HL-60/S4 treated with phorbol 12-myristate 13-acetate at 8.2 ng/mL for 4 days and 3 days (cell line): ENCODE results near the gene CAMP.

Source experiments
- in situ Hi-C: fragments of 300-500 bp; cut with MboI; formaldehyde crosslinking; loops from 2 replicates; pipeline ENCODE4 v1.15.0; 2022; ENCODE audit warnings: low sequenced_read_pairs

Gene CAMP

GRCh38 chr3:48248095-48248850 is 25.0 kb downstream of the CAMP start:
- in situ Hi-C loops, result no loop called here

- in situ Hi-C loops, result loop anchor here (25.0 kb wide), 1 partner anchor 181 kb away; the partner anchor contains the start of genes ATRIP, CCDC51, PLXNB1 and TMA7
Observed at GRCh38 chr3:48256557-48256956, 33.3 kb downstream of the CAMP start.

- in situ Hi-C loops, result loop anchor here (25.0 kb wide), 1 partner anchor 179 kb away; the partner anchor contains the start of genes ATRIP, CCDC51, PLXNB1 and TMA7
Observed at GRCh38 chr3:48258530-48258929, 35.2 kb downstream of the CAMP start.

- in situ Hi-C loops, result loop anchor here (25.0 kb wide), 1 partner anchor 170 kb away; the partner anchor contains the start of genes ATRIP, CCDC51, PLXNB1 and TMA7
Observed at GRCh38 chr3:48267782-48268181, 44.5 kb downstream of the CAMP start.

GRCh38 chr3:48268381-48268935 is 45.2 kb downstream of the CAMP start:
- in situ Hi-C loops, result loop anchor here (25.0 kb wide), 1 partner anchor 169 kb away; the partner anchor contains the start of genes ATRIP, CCDC51, PLXNB1 and TMA7

GRCh38 chr3:48268936-48269561 is 45.8 kb downstream of the CAMP start:
- in situ Hi-C loops, result loop anchor here (25.0 kb wide), 1 partner anchor 168 kb away; the partner anchor contains the start of genes ATRIP, CCDC51, PLXNB1 and TMA7

GRCh38 chr3:48269592-48269991 is 46.3 kb downstream of the CAMP start:
- in situ Hi-C loops, result loop anchor here (25.0 kb wide), 1 partner anchor 168 kb away; the partner anchor contains the start of genes ATRIP, CCDC51, PLXNB1 and TMA7

- in situ Hi-C loops, result loop anchor here (25.0 kb wide), 1 partner anchor 167 kb away; the partner anchor contains the start of genes ATRIP, CCDC51, PLXNB1 and TMA7
Observed at GRCh38 chr3:48270306-48270705, 47.0 kb downstream of the CAMP start.

GRCh38 chr3:48271223-48271622 is 47.9 kb downstream of the CAMP start:
- in situ Hi-C loops, result loop anchor here (25.0 kb wide), 1 partner anchor 166 kb away; the partner anchor contains the start of genes ATRIP, CCDC51, PLXNB1 and TMA7

- in situ Hi-C loops, result loop anchor here (25.0 kb wide), 1 partner anchor 165 kb away; the partner anchor contains the start of genes ATRIP, CCDC51, PLXNB1 and TMA7
Observed at GRCh38 chr3:48271763-48272498, 48.6 kb downstream of the CAMP start.

- in situ Hi-C loops, result loop anchor here (25.0 kb wide), 1 partner anchor 164 kb away; the partner anchor contains the start of genes ATRIP, CCDC51, PLXNB1 and TMA7
Observed at GRCh38 chr3:48273594-48274211, 50.4 kb downstream of the CAMP start.

GRCh38 chr3:48274452-48274851 is 51.2 kb downstream of the CAMP start:
- in situ Hi-C loops, result loop anchor here (25.0 kb wide), 1 partner anchor 163 kb away; the partner anchor contains the start of genes ATRIP, CCDC51, PLXNB1 and TMA7
